ENCODE measurements around the gene AHCYL1. TPM values are rescaled to one million over a fixed set of nuclear protein-coding genes. Genes with fewer than 3 reads are reported as not detected.

Gene AHCYL1
- total and polyA plus RNA-seq, 4 donors: 24.9 to 40.7 (median 30.3) TPM

GRCh38 chr1:109960745-109961094, 23.8 kb upstream of the AHCYL1 start:
- no peak overlapping the region for H3K9ac ChIP-seq (ENCODE audit: low read depth in 1 of 2, low read length in 2 of 2)
- H3K9me3 ChIP-seq (ENCODE audit: control insufficient read depth in 4 of 4, low read length in 3 of 4): no peaks in the 10 kb centered on the region
- H3K36me3 ChIP-seq (ENCODE audit: control insufficient read depth in 4 of 4, insufficient read depth in 3 of 4, low read depth in 1 of 4, low read length in 3 of 4): no peaks in the 10 kb centered on the region
- WGBS: 32% methylated on average over 1 of the region's 1 CpG
- peak overlapping the region in 1 of 2 donors; percentile 59 for H3K27ac ChIP-seq (ENCODE audit: low read depth in 1 of 2, low read length in 2 of 2)
- H3K4me1 ChIP-seq (ENCODE audit: control insufficient read depth in 4 of 4, insufficient read depth in 4 of 4, low read length in 3 of 4): peaks cover 8 to 30% (median 28%) of the 10 kb centered on the region in 4 donors
- no peaks in the 10 kb centered on the region for H3K27me3 ChIP-seq (ENCODE audit: control insufficient read depth in 4 of 4, insufficient read depth in 4 of 4, low read length in 3 of 4)
- no peak overlapping the region for H3K4me3 ChIP-seq (ENCODE audit: low read depth in 1 of 3, low read length in 3 of 3)
- DNase-seq (ENCODE audit: low spot score): no peak
- no peak for TF ChIP-seq SP1 (IDR thresholded peaks at IDR 0.05)
- no peak for TF ChIP-seq CTCF (IDR thresholded peaks at IDR 0.05; ENCODE audit: low read depth, low read length, missing input control)
- TF ChIP-seq EGR1 (IDR thresholded peaks at IDR 0.05; ENCODE audit: low read depth in 2 of 2): no peak

- WGBS: 86% methylated on average over 1 of the region's 1 CpG
- no peak for DNase-seq (ENCODE audit: low spot score)
- TF ChIP-seq NR2F2 (IDR thresholded peaks at IDR 0.05) (no peak), ATF3 (IDR thresholded peaks at IDR 0.05) (no peak)
- Histone ChIP-seq H3K4me1 (ENCODE audit: control insufficient read depth in 4 of 4, insufficient read depth in 4 of 4, low read length in 3 of 4) (peaks cover 8 to 29% (median 28%) of the 10 kb centered on the region in 4 donors), H3K9ac (ENCODE audit: low read depth in 1 of 2, low read length in 2 of 2) (no peak overlapping the region), H3K4me3 (ENCODE audit: low read depth in 1 of 3, low read length in 3 of 3) (no peak overlapping the region), H3K27me3 (ENCODE audit: control insufficient read depth in 4 of 4, insufficient read depth in 4 of 4, low read length in 3 of 4) (no peaks in the 10 kb centered on the region), H3K36me3 (ENCODE audit: control insufficient read depth in 4 of 4, insufficient read depth in 3 of 4, low read depth in 1 of 4, low read length in 3 of 4) (no peaks in the 10 kb centered on the region), H3K27ac (ENCODE audit: low read depth in 1 of 2, low read length in 2 of 2) (no peak overlapping the region), H3K9me3 (ENCODE audit: control insufficient read depth in 4 of 4, low read length in 3 of 4) (no peaks in the 10 kb centered on the region)
Observed at GRCh38 chr1:109963864-109964263, 20.7 kb upstream of the AHCYL1 start.

GRCh38 chr1:109969146-109969829, 15.3 kb upstream of the AHCYL1 start:
- Histone ChIP-seq H3K27me3 (ENCODE audit: control insufficient read depth in 4 of 4, insufficient read depth in 4 of 4, low read length in 3 of 4) (no peaks in the 10 kb centered on the region), H3K36me3 (ENCODE audit: control insufficient read depth in 4 of 4, insufficient read depth in 3 of 4, low read depth in 1 of 4, low read length in 3 of 4) (no peaks in the 10 kb centered on the region), H3K4me1 (ENCODE audit: control insufficient read depth in 4 of 4, insufficient read depth in 4 of 4, low read length in 3 of 4) (no peaks in the 10 kb centered on the region), H3K27ac (ENCODE audit: low read depth in 1 of 2, low read length in 2 of 2) (no peak overlapping the region), H3K9ac (ENCODE audit: low read depth in 1 of 2, low read length in 2 of 2) (no peak overlapping the region), H3K4me3 (ENCODE audit: low read depth in 1 of 3, low read length in 3 of 3) (no peak overlapping the region), H3K9me3 (ENCODE audit: control insufficient read depth in 4 of 4, low read length in 3 of 4) (no peaks in the 10 kb centered on the region)
- no peak for DNase-seq (ENCODE audit: low spot score)
- TF ChIP-seq GABPA (IDR thresholded peaks at IDR 0.05 in 1 of 2, conservative IDR thresholded peaks at IDR 0.05 in 1 of 2): no peak
- no peak for TF ChIP-seq FOXA2 (IDR thresholded peaks at IDR 0.05)
- TF ChIP-seq NR2F2 (IDR thresholded peaks at IDR 0.05): no peak
- TF ChIP-seq HNF4G (IDR thresholded peaks at IDR 0.05): no peak
- TF ChIP-seq YY1 (IDR thresholded peaks at IDR 0.05): no peak
- no peak for TF ChIP-seq TAF1 (conservative IDR thresholded peaks at IDR 0.05)
- no peak for TF ChIP-seq RXRA (IDR thresholded peaks at IDR 0.05)
- TF ChIP-seq REST (IDR thresholded peaks at IDR 0.05): no peak
- TF ChIP-seq JUND (IDR thresholded peaks at IDR 0.05): no peak
- TF ChIP-seq FOXA1 (IDR thresholded peaks at IDR 0.05): no peak
- TF ChIP-seq SP1 (IDR thresholded peaks at IDR 0.05): no peak
- 95% methylated on average over 3 of the region's 3 CpGs for WGBS
